ENCODE measurements around the gene JTB. TPM values are rescaled to one million over a fixed set of nuclear protein-coding genes. Genes with fewer than 3 reads are reported as not detected.
"Not testable (repeated sequence)": the region's sequence is repeated elsewhere in the genome, so short reads cannot be mapped to it uniquely, and the experiment has no call there.

The JTB gene
- total and polyA plus RNA-seq, 2 donors (not counting 1 experiment from before 2014, with no cell fraction given), result 106 to 159 TPM

GRCh38 chr1:154014154-154014907 lies 36.9 kb upstream of the JTB start:
- Mint-ChIP-seq H3K27me3 (no peaks in the 10 kb centered on the region), H3K4me1 (no peaks in the 10 kb centered on the region), H3K4me3 (no peak overlapping the region), H3K27ac (no peak overlapping the region), H3K9me3 (ENCODE audit: insufficient read depth) (no peaks in the 10 kb centered on the region)
- Histone ChIP-seq H3K27me3 (replicated peaks in 1 of 4; ENCODE audit: control extremely low read depth in 1 of 4, control insufficient read depth in 3 of 4, insufficient read depth in 4 of 4, low read length in 3 of 4) (no peaks in the 10 kb centered on the region), H3K4me2 (replicated peaks; ENCODE audit: low read depth, low read length, poor library complexity, severe bottlenecking) (no peak overlapping the region), H3K4me3 (ENCODE audit: control extremely low read depth in 1 of 5, extremely low read depth in 1 of 5, insufficient read depth in 1 of 5, low read depth in 2 of 5, low read length in 4 of 5) (no peak overlapping the region), H3K9ac (ENCODE audit: low read length) (no peak overlapping the region), H3K4me1 (ENCODE audit: control insufficient read depth in 2 of 2, insufficient read depth in 2 of 2, low read length in 2 of 2) (no peaks in the 10 kb centered on the region), H3K36me3 (replicated peaks in 1 of 2; ENCODE audit: control extremely low read depth in 1 of 2, control insufficient read depth in 1 of 2, extremely low read depth in 1 of 2, insufficient read depth in 2 of 2, low read length in 1 of 2) (no peaks in the 10 kb centered on the region), H3K27ac (ENCODE audit: low read length in 2 of 2) (no peak overlapping the region), H4K20me1 (ENCODE audit: control insufficient read depth, insufficient read depth, low read length, poor library complexity, severe bottlenecking) (no peaks in the 10 kb centered on the region), H3K79me2 (ENCODE audit: control insufficient read depth, insufficient read depth, low read length) (no peaks in the 10 kb centered on the region), H2AFZ (ENCODE audit: insufficient read depth, low read depth, low read length, poor library complexity, severe bottlenecking) (no peak overlapping the region), H3K9me3 (ENCODE audit: control extremely low read depth in 1 of 3, control insufficient read depth in 2 of 3, insufficient read depth in 1 of 3, low read length in 2 of 3) (no peaks in the 10 kb centered on the region)
- TF ChIP-seq EZH2 (IDR thresholded peaks at IDR 0.05; ENCODE audit: borderline replicate concordance, insufficient read depth, low read depth, low read length, poor library complexity, severe bottlenecking) (no peak), CTCF (IDR thresholded peaks at IDR 0.05) (no peak)
- DNase-seq, result no peak
- no peak for ATAC-seq (ENCODE audit: low read depth)
- CTCF ChIA-PET, result no interaction called here
- WGBS (ENCODE audit: insufficient coverage), result 83% methylated on average over 1 of the region's 3 CpGs
- intact Hi-C loops (cut with micrococcal nuclease), result no loop called here
- POLR2A ChIA-PET, result no interaction called here

- H3K9ac ChIP-seq (ENCODE audit: low read length); H4K20me1 ChIP-seq (ENCODE audit: control insufficient read depth, insufficient read depth, low read length, poor library complexity, severe bottlenecking); H3K4me3 Mint-ChIP-seq; H3K4me1 Mint-ChIP-seq; H2AFZ ChIP-seq (ENCODE audit: insufficient read depth, low read depth, low read length, poor library complexity, severe bottlenecking); H3K4me3 ChIP-seq (ENCODE audit: control extremely low read depth in 1 of 5, extremely low read depth in 1 of 5, insufficient read depth in 1 of 5, low read depth in 2 of 5, low read length in 4 of 5); CTCF ChIA-PET; H3K9me3 ChIP-seq (ENCODE audit: control extremely low read depth in 1 of 3, control insufficient read depth in 2 of 3, insufficient read depth in 1 of 3, low read length in 2 of 3); H3K27me3 ChIP-seq (replicated peaks in 1 of 4; ENCODE audit: control extremely low read depth in 1 of 4, control insufficient read depth in 3 of 4, insufficient read depth in 4 of 4, low read length in 3 of 4); H3K4me1 ChIP-seq (ENCODE audit: control insufficient read depth in 2 of 2, insufficient read depth in 2 of 2, low read length in 2 of 2); ATAC-seq (ENCODE audit: low read depth); DNase-seq; H3K27ac Mint-ChIP-seq; intact Hi-C loops (cut with micrococcal nuclease); H3K27ac ChIP-seq (ENCODE audit: low read length in 2 of 2); H3K9me3 Mint-ChIP-seq (ENCODE audit: insufficient read depth); H3K4me2 ChIP-seq (replicated peaks; ENCODE audit: low read depth, low read length, poor library complexity, severe bottlenecking); H3K27me3 Mint-ChIP-seq; H3K36me3 ChIP-seq (replicated peaks in 1 of 2; ENCODE audit: control extremely low read depth in 1 of 2, control insufficient read depth in 1 of 2, extremely low read depth in 1 of 2, insufficient read depth in 2 of 2, low read length in 1 of 2); H3K79me2 ChIP-seq (ENCODE audit: control insufficient read depth, insufficient read depth, low read length): not testable (repeated sequence)
- POLR2A ChIA-PET, result interaction anchor here (0.7 kb wide), 1 partner anchor 221 kb away, joined by 5 read pairs; no protein-coding TSS in a partner anchor
- 95% methylated on average over 14 of the region's 14 CpGs for WGBS (ENCODE audit: insufficient coverage)
Observed at GRCh38 chr1:154012543-154012942, 35.1 kb upstream of the JTB start.
